Measurements from ENCODE around the gene C20orf144.

DNA sequence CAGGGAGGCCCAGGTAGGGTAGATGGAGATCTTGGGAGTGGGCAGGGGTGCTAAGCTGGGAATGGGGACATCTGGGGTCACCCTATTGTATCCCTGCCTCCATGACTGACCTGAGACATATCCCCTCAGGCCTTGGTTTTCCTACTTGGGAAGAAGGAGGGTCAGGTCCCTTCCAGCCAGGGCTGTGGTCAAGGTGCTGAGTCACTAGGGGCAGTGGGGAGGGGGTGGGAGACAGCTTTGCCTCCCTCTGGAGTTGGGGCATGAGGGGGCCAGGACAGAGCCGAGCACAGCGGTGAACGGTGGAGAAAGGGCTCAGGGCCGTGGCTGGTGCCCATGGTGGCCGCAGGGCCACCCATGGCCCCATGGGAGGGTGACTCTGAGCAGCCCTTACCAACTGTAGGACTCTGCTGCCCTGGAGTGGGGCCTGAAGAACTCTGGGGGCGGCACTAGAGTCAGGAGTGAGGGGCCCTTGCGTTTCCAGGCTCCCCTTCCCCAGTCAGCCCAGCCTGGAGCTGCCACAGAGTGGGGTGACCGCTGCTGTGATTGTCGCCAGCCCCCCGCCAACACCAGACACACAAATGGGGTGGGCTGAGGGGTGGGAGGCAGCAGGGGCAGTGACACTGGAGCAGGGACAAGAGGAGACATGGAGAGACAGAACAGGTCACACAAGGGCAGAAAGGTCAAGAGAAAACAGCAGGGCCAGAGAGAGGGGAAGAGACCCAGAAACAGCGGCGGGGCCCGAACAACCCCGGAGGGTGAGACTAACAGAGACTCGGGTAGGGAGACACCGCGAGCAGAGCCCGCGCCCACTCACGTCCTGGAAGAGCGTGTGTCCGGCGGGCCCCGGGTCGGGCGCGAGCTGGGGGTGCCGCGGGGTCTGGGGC, 11.5 kb downstream of the C20orf144 start:
- TF ChIP-seq, protein P1, sequence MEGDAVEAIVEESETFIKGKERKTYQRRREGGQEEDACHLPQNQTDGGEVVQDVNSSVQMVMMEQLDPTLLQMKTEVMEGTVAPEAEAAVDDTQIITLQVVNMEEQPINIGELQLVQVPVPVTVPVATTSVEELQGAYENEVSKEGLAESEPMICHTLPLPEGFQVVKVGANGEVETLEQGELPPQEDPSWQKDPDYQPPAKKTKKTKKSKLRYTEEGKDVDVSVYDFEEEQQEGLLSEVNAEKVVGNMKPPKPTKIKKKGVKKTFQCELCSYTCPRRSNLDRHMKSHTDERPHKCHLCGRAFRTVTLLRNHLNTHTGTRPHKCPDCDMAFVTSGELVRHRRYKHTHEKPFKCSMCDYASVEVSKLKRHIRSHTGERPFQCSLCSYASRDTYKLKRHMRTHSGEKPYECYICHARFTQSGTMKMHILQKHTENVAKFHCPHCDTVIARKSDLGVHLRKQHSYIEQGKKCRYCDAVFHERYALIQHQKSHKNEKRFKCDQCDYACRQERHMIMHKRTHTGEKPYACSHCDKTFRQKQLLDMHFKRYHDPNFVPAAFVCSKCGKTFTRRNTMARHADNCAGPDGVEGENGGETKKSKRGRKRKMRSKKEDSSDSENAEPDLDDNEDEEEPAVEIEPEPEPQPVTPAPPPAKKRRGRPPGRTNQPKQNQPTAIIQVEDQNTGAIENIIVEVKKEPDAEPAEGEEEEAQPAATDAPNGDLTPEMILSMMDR (conservative IDR thresholded peaks at IDR 0.05; ENCODE audit: low read depth in 2 of 2) = no peak
- no peak for TF ChIP-seq EZH2 (IDR thresholded peaks at IDR 0.05; ENCODE audit: low read depth, unreplicated experiment)
- TF ChIP-seq POLR2AphosphoS5 (IDR thresholded peaks at IDR 0.05; ENCODE audit: low read depth) = no peak
- no peak for TF ChIP-seq CREB1 (CRISPR knock-in tag; IDR thresholded peaks at IDR 0.05; ENCODE audit: low read depth)
- TF ChIP-seq, protein P2, sequence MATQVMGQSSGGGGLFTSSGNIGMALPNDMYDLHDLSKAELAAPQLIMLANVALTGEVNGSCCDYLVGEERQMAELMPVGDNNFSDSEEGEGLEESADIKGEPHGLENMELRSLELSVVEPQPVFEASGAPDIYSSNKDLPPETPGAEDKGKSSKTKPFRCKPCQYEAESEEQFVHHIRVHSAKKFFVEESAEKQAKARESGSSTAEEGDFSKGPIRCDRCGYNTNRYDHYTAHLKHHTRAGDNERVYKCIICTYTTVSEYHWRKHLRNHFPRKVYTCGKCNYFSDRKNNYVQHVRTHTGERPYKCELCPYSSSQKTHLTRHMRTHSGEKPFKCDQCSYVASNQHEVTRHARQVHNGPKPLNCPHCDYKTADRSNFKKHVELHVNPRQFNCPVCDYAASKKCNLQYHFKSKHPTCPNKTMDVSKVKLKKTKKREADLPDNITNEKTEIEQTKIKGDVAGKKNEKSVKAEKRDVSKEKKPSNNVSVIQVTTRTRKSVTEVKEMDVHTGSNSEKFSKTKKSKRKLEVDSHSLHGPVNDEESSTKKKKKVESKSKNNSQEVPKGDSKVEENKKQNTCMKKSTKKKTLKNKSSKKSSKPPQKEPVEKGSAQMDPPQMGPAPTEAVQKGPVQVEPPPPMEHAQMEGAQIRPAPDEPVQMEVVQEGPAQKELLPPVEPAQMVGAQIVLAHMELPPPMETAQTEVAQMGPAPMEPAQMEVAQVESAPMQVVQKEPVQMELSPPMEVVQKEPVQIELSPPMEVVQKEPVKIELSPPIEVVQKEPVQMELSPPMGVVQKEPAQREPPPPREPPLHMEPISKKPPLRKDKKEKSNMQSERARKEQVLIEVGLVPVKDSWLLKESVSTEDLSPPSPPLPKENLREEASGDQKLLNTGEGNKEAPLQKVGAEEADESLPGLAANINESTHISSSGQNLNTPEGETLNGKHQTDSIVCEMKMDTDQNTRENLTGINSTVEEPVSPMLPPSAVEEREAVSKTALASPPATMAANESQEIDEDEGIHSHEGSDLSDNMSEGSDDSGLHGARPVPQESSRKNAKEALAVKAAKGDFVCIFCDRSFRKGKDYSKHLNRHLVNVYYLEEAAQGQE (IDR thresholded peaks at IDR 0.05; ENCODE audit: unreplicated experiment) = no peak
- TF ChIP-seq, protein P3, sequence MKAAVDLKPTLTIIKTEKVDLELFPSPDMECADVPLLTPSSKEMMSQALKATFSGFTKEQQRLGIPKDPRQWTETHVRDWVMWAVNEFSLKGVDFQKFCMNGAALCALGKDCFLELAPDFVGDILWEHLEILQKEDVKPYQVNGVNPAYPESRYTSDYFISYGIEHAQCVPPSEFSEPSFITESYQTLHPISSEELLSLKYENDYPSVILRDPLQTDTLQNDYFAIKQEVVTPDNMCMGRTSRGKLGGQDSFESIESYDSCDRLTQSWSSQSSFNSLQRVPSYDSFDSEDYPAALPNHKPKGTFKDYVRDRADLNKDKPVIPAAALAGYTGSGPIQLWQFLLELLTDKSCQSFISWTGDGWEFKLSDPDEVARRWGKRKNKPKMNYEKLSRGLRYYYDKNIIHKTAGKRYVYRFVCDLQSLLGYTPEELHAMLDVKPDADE (IDR thresholded peaks at IDR 0.05) = no peak
- no peak for TF ChIP-seq JUNB (IDR thresholded peaks at IDR 0.05; ENCODE audit: unreplicated experiment)
- TF ChIP-seq STAT1 (IDR thresholded peaks at IDR 0.05; ENCODE audit: unreplicated experiment) = no peak
- no peak for TF ChIP-seq EZH2phosphoT487 (IDR thresholded peaks at IDR 0.05; ENCODE audit: unreplicated experiment)
- TF ChIP-seq, protein P4, sequence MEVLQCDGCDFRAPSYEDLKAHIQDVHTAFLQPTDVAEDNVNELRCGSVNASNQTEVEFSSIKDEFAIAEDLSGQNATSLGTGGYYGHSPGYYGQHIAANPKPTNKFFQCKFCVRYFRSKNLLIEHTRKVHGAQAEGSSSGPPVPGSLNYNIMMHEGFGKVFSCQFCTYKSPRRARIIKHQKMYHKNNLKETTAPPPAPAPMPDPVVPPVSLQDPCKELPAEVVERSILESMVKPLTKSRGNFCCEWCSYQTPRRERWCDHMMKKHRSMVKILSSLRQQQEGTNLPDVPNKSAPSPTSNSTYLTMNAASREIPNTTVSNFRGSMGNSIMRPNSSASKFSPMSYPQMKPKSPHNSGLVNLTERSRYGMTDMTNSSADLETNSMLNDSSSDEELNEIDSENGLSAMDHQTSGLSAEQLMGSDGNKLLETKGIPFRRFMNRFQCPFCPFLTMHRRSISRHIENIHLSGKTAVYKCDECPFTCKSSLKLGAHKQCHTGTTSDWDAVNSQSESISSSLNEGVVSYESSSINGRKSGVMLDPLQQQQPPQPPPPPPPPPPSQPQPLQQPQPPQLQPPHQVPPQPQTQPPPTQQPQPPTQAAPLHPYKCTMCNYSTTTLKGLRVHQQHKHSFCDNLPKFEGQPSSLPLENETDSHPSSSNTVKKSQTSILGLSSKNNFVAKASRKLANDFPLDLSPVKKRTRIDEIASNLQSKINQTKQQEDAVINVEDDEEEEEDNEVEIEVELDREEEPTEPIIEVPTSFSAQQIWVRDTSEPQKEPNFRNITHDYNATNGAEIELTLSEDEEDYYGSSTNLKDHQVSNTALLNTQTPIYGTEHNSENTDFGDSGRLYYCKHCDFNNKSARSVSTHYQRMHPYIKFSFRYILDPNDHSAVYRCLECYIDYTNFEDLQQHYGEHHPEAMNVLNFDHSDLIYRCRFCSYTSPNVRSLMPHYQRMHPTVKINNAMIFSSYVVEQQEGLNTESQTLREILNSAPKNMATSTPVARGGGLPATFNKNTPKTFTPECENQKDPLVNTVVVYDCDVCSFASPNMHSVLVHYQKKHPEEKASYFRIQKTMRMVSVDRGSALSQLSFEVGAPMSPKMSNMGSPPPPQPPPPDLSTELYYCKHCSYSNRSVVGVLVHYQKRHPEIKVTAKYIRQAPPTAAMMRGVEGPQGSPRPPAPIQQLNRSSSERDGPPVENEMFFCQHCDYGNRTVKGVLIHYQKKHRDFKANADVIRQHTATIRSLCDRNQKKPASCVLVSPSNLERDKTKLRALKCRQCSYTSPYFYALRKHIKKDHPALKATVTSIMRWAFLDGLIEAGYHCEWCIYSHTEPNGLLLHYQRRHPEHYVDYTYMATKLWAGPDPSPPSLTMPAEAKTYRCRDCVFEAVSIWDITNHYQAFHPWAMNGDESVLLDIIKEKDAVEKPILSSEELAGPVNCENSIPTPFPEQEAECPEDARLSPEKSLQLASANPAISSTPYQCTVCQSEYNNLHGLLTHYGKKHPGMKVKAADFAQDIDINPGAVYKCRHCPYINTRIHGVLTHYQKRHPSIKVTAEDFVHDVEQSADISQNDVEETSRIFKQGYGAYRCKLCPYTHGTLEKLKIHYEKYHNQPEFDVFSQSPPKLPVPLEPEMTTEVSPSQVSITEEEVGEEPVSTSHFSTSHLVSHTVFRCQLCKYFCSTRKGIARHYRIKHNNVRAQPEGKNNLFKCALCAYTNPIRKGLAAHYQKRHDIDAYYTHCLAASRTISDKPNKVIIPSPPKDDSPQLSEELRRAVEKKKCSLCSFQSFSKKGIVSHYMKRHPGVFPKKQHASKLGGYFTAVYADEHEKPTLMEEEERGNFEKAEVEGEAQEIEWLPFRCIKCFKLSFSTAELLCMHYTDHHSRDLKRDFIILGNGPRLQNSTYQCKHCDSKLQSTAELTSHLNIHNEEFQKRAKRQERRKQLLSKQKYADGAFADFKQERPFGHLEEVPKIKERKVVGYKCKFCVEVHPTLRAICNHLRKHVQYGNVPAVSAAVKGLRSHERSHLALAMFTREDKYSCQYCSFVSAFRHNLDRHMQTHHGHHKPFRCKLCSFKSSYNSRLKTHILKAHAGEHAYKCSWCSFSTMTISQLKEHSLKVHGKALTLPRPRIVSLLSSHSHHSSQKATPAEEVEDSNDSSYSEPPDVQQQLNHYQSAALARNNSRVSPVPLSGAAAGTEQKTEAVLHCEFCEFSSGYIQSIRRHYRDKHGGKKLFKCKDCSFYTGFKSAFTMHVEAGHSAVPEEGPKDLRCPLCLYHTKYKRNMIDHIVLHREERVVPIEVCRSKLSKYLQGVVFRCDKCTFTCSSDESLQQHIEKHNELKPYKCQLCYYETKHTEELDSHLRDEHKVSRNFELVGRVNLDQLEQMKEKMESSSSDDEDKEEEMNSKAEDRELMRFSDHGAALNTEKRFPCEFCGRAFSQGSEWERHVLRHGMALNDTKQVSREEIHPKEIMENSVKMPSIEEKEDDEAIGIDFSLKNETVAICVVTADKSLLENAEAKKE (CRISPR knock-in tag; IDR thresholded peaks at IDR 0.05) = no peak
- no peak for TF ChIP-seq ZNF114 (CRISPR knock-in tag; IDR thresholded peaks at IDR 0.05)
- no peak for TF ChIP-seq NANOG (IDR thresholded peaks at IDR 0.05; ENCODE audit: borderline replicate concordance)
